ENCODE measurements around the gene TRDMT1. TPM values are rescaled to one million over a fixed set of nuclear protein-coding genes. Genes with fewer than 3 reads are reported as not detected.

TRDMT1 gene
- total and polyA plus RNA-seq, 2 experiments from 2014 or later: 3.9 to 10.1 TPM

- TF ChIP-seq, protein P1, sequence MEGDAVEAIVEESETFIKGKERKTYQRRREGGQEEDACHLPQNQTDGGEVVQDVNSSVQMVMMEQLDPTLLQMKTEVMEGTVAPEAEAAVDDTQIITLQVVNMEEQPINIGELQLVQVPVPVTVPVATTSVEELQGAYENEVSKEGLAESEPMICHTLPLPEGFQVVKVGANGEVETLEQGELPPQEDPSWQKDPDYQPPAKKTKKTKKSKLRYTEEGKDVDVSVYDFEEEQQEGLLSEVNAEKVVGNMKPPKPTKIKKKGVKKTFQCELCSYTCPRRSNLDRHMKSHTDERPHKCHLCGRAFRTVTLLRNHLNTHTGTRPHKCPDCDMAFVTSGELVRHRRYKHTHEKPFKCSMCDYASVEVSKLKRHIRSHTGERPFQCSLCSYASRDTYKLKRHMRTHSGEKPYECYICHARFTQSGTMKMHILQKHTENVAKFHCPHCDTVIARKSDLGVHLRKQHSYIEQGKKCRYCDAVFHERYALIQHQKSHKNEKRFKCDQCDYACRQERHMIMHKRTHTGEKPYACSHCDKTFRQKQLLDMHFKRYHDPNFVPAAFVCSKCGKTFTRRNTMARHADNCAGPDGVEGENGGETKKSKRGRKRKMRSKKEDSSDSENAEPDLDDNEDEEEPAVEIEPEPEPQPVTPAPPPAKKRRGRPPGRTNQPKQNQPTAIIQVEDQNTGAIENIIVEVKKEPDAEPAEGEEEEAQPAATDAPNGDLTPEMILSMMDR (IDR thresholded peaks at IDR 0.05; ENCODE audit: low read depth, low read length): no peak
- Histone ChIP-seq H3K4me1 (ENCODE audit: low read depth) (no peaks in the 10 kb centered on the region), H3K36me3 (no peaks in the 10 kb centered on the region), H3K27ac (no peak overlapping the region), H3K27me3 (no peaks in the 10 kb centered on the region), H3K4me3 (no peak overlapping the region), H3K9me3 (ENCODE audit: low read depth) (no peaks in the 10 kb centered on the region)
- no peak for DNase-seq (ENCODE audit: low read depth in 1 of 2, low spot score in 1 of 2)
These were observed 103.5 kb downstream of the TRDMT1 start for GRCh38 chr10:17098012-17098411.

Other genes starting within 250 kb of the TRDMT1 start
- 1.7 and 2.7 TPM in 2 replicates for gene CUBN, start 71.9 kb downstream of the TRDMT1 start, total RNA-seq
- gene CUBN, start 71.9 kb downstream of the TRDMT1 start, polyA plus RNA-seq: 0.79 and 1.4 TPM in 2 replicates
- 904 and 1,157 TPM in 2 replicates for gene VIM, start 26.6 kb upstream of the TRDMT1 start, total RNA-seq
- 258 and 383 TPM in 2 replicates for gene VIM, start 26.6 kb upstream of the TRDMT1 start, polyA plus RNA-seq